Measurements from ENCODE around the gene EGR1. TPM values are rescaled to one million over a fixed set of nuclear protein-coding genes. Genes with fewer than 3 reads are reported as not detected.

The EGR1 gene
- polyA plus RNA-seq, 4 donors, result 3.4 to 242 (median 70.7) TPM

- Histone ChIP-seq H3K27me3 (ENCODE audit: control insufficient read depth in 3 of 3, insufficient read depth in 3 of 3, low read length in 3 of 3) (no peaks in the 10 kb centered on the region), H3K36me3 (ENCODE audit: control insufficient read depth in 3 of 3, insufficient read depth in 2 of 3, low read depth in 1 of 3, low read length in 3 of 3) (peaks cover 0 to 4% (median 0%) of the 10 kb centered on the region in 3 donors), H3K4me3 (ENCODE audit: low read depth in 1 of 3, low read length in 3 of 3) (no peak overlapping the region), H3K27ac (ENCODE audit: low read depth in 1 of 3, low read length in 2 of 3) (no peak overlapping the region), H3K9me3 (ENCODE audit: control insufficient read depth in 2 of 2, insufficient read depth in 1 of 2, low read depth in 1 of 2, low read length in 1 of 2) (no peaks in the 10 kb centered on the region), H3K4me1 (ENCODE audit: control insufficient read depth in 3 of 3, insufficient read depth in 2 of 3, low read depth in 1 of 3, low read length in 2 of 3) (peaks cover 0 to 36% (median 9%) of the 10 kb centered on the region in 3 donors)
- FAIRE-seq (no peak), DNase-seq (no peak)
- WGBS, 3 donors, result 77 to 83% (median 81%) methylated on average over 9 of the region's 9 CpGs
Measured at GRCh38 chr5:138448481-138449398, 16.5 kb upstream of the EGR1 start.

GRCh38 chr5:138449501-138450239 is 15.6 kb upstream of the EGR1 start:
- peak; percentile 75 to 89 for DNase-seq
- H3K36me3 ChIP-seq (ENCODE audit: control insufficient read depth in 3 of 3, insufficient read depth in 2 of 3, low read depth in 1 of 3, low read length in 3 of 3), result peaks cover 0 to under 1% (median 0%) of the 10 kb centered on the region in 3 donors
- no peaks in the 10 kb centered on the region for H3K9me3 ChIP-seq (ENCODE audit: control insufficient read depth in 2 of 2, insufficient read depth in 1 of 2, low read depth in 1 of 2, low read length in 1 of 2)
- no peak for FAIRE-seq
- H3K27ac ChIP-seq (ENCODE audit: low read depth in 1 of 3, low read length in 2 of 3), result no peak overlapping the region
- no peaks in the 10 kb centered on the region for H3K27me3 ChIP-seq (ENCODE audit: control insufficient read depth in 3 of 3, insufficient read depth in 3 of 3, low read length in 3 of 3)
- H3K4me3 ChIP-seq (ENCODE audit: low read depth in 1 of 3, low read length in 3 of 3), result no peak overlapping the region
- H3K4me1 ChIP-seq (ENCODE audit: control insufficient read depth in 3 of 3, insufficient read depth in 2 of 3, low read depth in 1 of 3, low read length in 2 of 3), result peaks cover 0 to 27% (median 9%) of the 10 kb centered on the region in 3 donors
- 18 to 19% (median 19%) methylated on average over 22 of the region's 22 CpGs for WGBS, 3 donors

- DNase-seq (no peak), FAIRE-seq (no peak)
- 90 to 92% (median 92%) methylated on average over 5 of the region's 5 CpGs for WGBS, 3 donors
- Histone ChIP-seq H3K36me3 (ENCODE audit: control insufficient read depth in 3 of 3, insufficient read depth in 2 of 3, low read depth in 1 of 3, low read length in 3 of 3) (no peaks in the 10 kb centered on the region), H3K9me3 (ENCODE audit: control insufficient read depth in 2 of 2, insufficient read depth in 1 of 2, low read depth in 1 of 2, low read length in 1 of 2) (no peaks in the 10 kb centered on the region), H3K4me1 (ENCODE audit: control insufficient read depth in 3 of 3, insufficient read depth in 2 of 3, low read depth in 1 of 3, low read length in 2 of 3) (peaks cover 0 to 14% (median 6%) of the 10 kb centered on the region in 3 donors), H3K27me3 (ENCODE audit: control insufficient read depth in 3 of 3, insufficient read depth in 3 of 3, low read length in 3 of 3) (peaks cover 0 to 6% (median 0%) of the 10 kb centered on the region in 3 donors), H3K4me3 (ENCODE audit: low read depth in 1 of 3, low read length in 3 of 3) (no peak overlapping the region), H3K27ac (ENCODE audit: low read depth in 1 of 3, low read length in 2 of 3) (no peak overlapping the region)
Measured at GRCh38 chr5:138450971-138451370, 14.3 kb upstream of the EGR1 start.

- WGBS, 3 donors, result 92 to 95% (median 94%) methylated on average over 6 of the region's 6 CpGs
- H3K4me3 ChIP-seq (ENCODE audit: low read depth in 1 of 3, low read length in 3 of 3), result no peak overlapping the region
- no peak for DNase-seq
- H3K36me3 ChIP-seq (ENCODE audit: control insufficient read depth in 3 of 3, insufficient read depth in 2 of 3, low read depth in 1 of 3, low read length in 3 of 3), result no peaks in the 10 kb centered on the region
- peaks cover 0 to 6% (median 0%) of the 10 kb centered on the region in 3 donors for H3K4me1 ChIP-seq (ENCODE audit: control insufficient read depth in 3 of 3, insufficient read depth in 2 of 3, low read depth in 1 of 3, low read length in 2 of 3)
- H3K27me3 ChIP-seq (ENCODE audit: control insufficient read depth in 3 of 3, insufficient read depth in 3 of 3, low read length in 3 of 3), result peaks cover 0 to 6% (median 0%) of the 10 kb centered on the region in 3 donors
- no peaks in the 10 kb centered on the region for H3K9me3 ChIP-seq (ENCODE audit: control insufficient read depth in 2 of 2, insufficient read depth in 1 of 2, low read depth in 1 of 2, low read length in 1 of 2)
- no peak overlapping the region for H3K27ac ChIP-seq (ENCODE audit: low read depth in 1 of 3, low read length in 2 of 3)
- FAIRE-seq, result no peak
Measured at GRCh38 chr5:138452720-138453119, 12.6 kb upstream of the EGR1 start.

- Histone ChIP-seq H3K4me1 (ENCODE audit: control insufficient read depth in 3 of 3, insufficient read depth in 2 of 3, low read depth in 1 of 3, low read length in 2 of 3) (peaks cover 0 to 5% (median 2%) of the 10 kb centered on the region in 3 donors), H3K9me3 (ENCODE audit: control insufficient read depth in 2 of 2, insufficient read depth in 1 of 2, low read depth in 1 of 2, low read length in 1 of 2) (no peaks in the 10 kb centered on the region), H3K36me3 (ENCODE audit: control insufficient read depth in 3 of 3, insufficient read depth in 2 of 3, low read depth in 1 of 3, low read length in 3 of 3) (no peaks in the 10 kb centered on the region), H3K27me3 (ENCODE audit: control insufficient read depth in 3 of 3, insufficient read depth in 3 of 3, low read length in 3 of 3) (peaks cover 0 to 6% (median 0%) of the 10 kb centered on the region in 3 donors), H3K4me3 (ENCODE audit: low read depth in 1 of 3, low read length in 3 of 3) (no peak overlapping the region), H3K27ac (ENCODE audit: low read depth in 1 of 3, low read length in 2 of 3) (no peak overlapping the region)
- FAIRE-seq (no peak), DNase-seq (no peak)
- 87 to 91% (median 88%) methylated on average over 13 of the region's 13 CpGs for WGBS, 3 donors
Measured at GRCh38 chr5:138453590-138453989, 11.7 kb upstream of the EGR1 start.

- Histone ChIP-seq H3K9me3 (ENCODE audit: control insufficient read depth in 2 of 2, insufficient read depth in 1 of 2, low read depth in 1 of 2, low read length in 1 of 2) (no peaks in the 10 kb centered on the region), H3K4me1 (ENCODE audit: control insufficient read depth in 3 of 3, insufficient read depth in 2 of 3, low read depth in 1 of 3, low read length in 2 of 3) (peaks cover 0 to 8% (median 5%) of the 10 kb centered on the region in 3 donors), H3K4me3 (ENCODE audit: low read depth in 1 of 3, low read length in 3 of 3) (no peak overlapping the region), H3K27me3 (ENCODE audit: control insufficient read depth in 3 of 3, insufficient read depth in 3 of 3, low read length in 3 of 3) (peaks cover 0 to 6% (median 0%) of the 10 kb centered on the region in 3 donors), H3K36me3 (ENCODE audit: control insufficient read depth in 3 of 3, insufficient read depth in 2 of 3, low read depth in 1 of 3, low read length in 3 of 3) (no peaks in the 10 kb centered on the region), H3K27ac (ENCODE audit: low read depth in 1 of 3, low read length in 2 of 3) (no peak overlapping the region)
- 80 to 85% (median 81%) methylated on average over 8 of the region's 8 CpGs for WGBS, 3 donors
- no peak for FAIRE-seq
- no peak for DNase-seq
Measured at GRCh38 chr5:138454121-138454520, 11.2 kb upstream of the EGR1 start.

GRCh38 chr5:138455232-138455930 is 9.9 kb upstream of the EGR1 start:
- Histone ChIP-seq H3K4me3 (ENCODE audit: low read depth in 1 of 3, low read length in 3 of 3) (no peak overlapping the region), H3K27me3 (ENCODE audit: control insufficient read depth in 3 of 3, insufficient read depth in 3 of 3, low read length in 3 of 3) (peaks cover 0 to 6% (median 0%) of the 10 kb centered on the region in 3 donors), H3K9me3 (ENCODE audit: control insufficient read depth in 2 of 2, insufficient read depth in 1 of 2, low read depth in 1 of 2, low read length in 1 of 2) (no peaks in the 10 kb centered on the region), H3K27ac (ENCODE audit: low read depth in 1 of 3, low read length in 2 of 3) (no peak overlapping the region), H3K4me1 (ENCODE audit: control insufficient read depth in 3 of 3, insufficient read depth in 2 of 3, low read depth in 1 of 3, low read length in 2 of 3) (peaks cover 0 to 18% (median 5%) of the 10 kb centered on the region in 3 donors), H3K36me3 (ENCODE audit: control insufficient read depth in 3 of 3, insufficient read depth in 2 of 3, low read depth in 1 of 3, low read length in 3 of 3) (no peaks in the 10 kb centered on the region)
- DNase-seq (no peak), FAIRE-seq (no peak)
- WGBS, 3 donors, result 75 to 80% (median 80%) methylated on average over 11 of the region's 11 CpGs

Data from small intestine (tissue), 7 donors.